WERI-Rb-1 (cell line): ENCODE data around the gene PHGDH.

Experiments
- DNase-seq: peaks from one replicate; pipeline ENCODE4 v3.0.0-alpha.2; 2020
- H3K27ac ChIP-seq: fragments of 250-450 bp; sonication (Bioruptor Pico); 2 replicates; pipeline ENCODE4 v1.5.1; 2020; ENCODE audit warnings: mild to moderate bottlenecking, moderate library complexity
- H3K27me3 ChIP-seq: fragments of 250-450 bp; sonication (Bioruptor Pico); 2 replicates; pipeline ENCODE4 v1.5.1; 2021; ENCODE audit warnings: mild to moderate bottlenecking, low read depth, moderate library complexity; ENCODE audit not compliant: insufficient read depth, severe bottlenecking
- H3K36me3 ChIP-seq: fragments of 250-450 bp; sonication (Bioruptor Pico); 2 replicates; pipeline ENCODE4 v1.5.1; 2020; ENCODE audit warnings: mild to moderate bottlenecking, moderate library complexity
- H3K4me3 ChIP-seq: 2 replicates; pipeline ENCODE4 v1.5.1; 2011; ENCODE audit warnings: low read depth, mild to moderate bottlenecking, control low read depth, low read length
- H3K9me3 ChIP-seq: fragments of 250-450 bp; sonication (Bioruptor Pico); 2 replicates; pipeline ENCODE4 v1.5.1; 2021; ENCODE audit warnings: mild to moderate bottlenecking, moderate library complexity; ENCODE audit not compliant: severe bottlenecking
- TF ChIP-seq, protein P1 (sequence below): IDR thresholded peaks from 2 replicates; pipeline ENCODE4 v1.5.1; 2011; ENCODE audit warnings: low read depth, mild to moderate bottlenecking, control low read depth, inconsistent platforms, low read length

The PHGDH gene

GRCh38 chr1:119727991-119728390 lies 16.3 kb downstream of the PHGDH start:
- TF ChIP-seq, protein P1, sequence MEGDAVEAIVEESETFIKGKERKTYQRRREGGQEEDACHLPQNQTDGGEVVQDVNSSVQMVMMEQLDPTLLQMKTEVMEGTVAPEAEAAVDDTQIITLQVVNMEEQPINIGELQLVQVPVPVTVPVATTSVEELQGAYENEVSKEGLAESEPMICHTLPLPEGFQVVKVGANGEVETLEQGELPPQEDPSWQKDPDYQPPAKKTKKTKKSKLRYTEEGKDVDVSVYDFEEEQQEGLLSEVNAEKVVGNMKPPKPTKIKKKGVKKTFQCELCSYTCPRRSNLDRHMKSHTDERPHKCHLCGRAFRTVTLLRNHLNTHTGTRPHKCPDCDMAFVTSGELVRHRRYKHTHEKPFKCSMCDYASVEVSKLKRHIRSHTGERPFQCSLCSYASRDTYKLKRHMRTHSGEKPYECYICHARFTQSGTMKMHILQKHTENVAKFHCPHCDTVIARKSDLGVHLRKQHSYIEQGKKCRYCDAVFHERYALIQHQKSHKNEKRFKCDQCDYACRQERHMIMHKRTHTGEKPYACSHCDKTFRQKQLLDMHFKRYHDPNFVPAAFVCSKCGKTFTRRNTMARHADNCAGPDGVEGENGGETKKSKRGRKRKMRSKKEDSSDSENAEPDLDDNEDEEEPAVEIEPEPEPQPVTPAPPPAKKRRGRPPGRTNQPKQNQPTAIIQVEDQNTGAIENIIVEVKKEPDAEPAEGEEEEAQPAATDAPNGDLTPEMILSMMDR: no peak
- DNase-seq: no peak
- no peaks in the 10 kb centered on the region for H3K9me3 ChIP-seq
- H3K4me3 ChIP-seq: no peak overlapping the region
- no peak overlapping the region for H3K27ac ChIP-seq
- no peaks in the 10 kb centered on the region for H3K27me3 ChIP-seq
- H3K36me3 ChIP-seq: peaks cover 38% of the 10 kb centered on the region

DNA sequence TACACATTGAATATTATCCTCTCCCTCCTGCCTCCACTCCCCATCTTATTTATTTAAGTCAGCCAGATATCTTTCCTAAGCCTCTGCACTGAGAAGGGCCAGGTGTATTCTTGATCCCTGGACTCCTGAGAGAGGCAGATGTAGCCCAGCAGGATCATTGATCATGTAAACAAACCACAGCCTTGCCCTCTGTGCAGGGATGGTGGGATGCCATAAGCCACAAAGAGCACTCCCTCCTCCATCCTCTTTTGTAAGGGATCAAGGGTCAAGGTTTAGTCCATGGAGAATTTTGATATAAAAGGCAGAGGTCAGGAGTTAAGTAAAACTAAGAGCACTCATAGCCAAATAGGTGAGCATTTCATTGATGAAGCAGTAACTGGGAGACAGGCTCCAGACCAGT lies 17.3 kb downstream of the PHGDH start:
- TF ChIP-seq, protein P1: no peak
- no peak overlapping the region for H3K4me3 ChIP-seq
- peaks cover 35% of the 10 kb centered on the region for H3K36me3 ChIP-seq

DNA sequence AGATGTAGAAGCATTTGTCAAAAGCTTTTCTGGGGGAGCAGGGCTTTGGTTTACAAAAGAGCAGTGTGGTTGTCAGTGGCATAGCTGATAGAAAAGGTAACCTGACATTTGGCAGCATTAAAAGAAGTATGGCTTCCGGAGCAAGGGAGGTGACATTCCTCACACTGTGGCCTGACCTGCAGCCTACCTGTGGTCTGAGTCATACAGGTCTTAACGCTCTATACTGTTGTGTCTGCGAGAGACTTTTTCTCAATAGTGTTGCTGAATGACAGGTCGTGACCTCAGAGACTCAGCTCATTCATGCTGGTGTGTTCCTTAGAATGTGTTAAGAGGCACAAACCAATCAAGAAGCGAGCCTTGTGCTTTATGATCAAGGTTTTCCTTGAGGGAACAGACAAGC lies 19.3 kb downstream of the PHGDH start:
- TF ChIP-seq, protein P1: no peak
- no peaks in the 10 kb centered on the region for H3K9me3 ChIP-seq
- H3K27ac ChIP-seq: no peak overlapping the region
- DNase-seq: no peak
- H3K27me3 ChIP-seq: no peaks in the 10 kb centered on the region
- no peak overlapping the region for H3K4me3 ChIP-seq
- H3K36me3 ChIP-seq: peaks cover 27% of the 10 kb centered on the region

More for the DNA sequence above, 17.3 kb downstream of the PHGDH start:
- H3K27me3 ChIP-seq: no peaks in the 10 kb centered on the region
- DNase-seq: no peak
- no peaks in the 10 kb centered on the region for H3K9me3 ChIP-seq
- no peak overlapping the region for H3K27ac ChIP-seq

DNA sequence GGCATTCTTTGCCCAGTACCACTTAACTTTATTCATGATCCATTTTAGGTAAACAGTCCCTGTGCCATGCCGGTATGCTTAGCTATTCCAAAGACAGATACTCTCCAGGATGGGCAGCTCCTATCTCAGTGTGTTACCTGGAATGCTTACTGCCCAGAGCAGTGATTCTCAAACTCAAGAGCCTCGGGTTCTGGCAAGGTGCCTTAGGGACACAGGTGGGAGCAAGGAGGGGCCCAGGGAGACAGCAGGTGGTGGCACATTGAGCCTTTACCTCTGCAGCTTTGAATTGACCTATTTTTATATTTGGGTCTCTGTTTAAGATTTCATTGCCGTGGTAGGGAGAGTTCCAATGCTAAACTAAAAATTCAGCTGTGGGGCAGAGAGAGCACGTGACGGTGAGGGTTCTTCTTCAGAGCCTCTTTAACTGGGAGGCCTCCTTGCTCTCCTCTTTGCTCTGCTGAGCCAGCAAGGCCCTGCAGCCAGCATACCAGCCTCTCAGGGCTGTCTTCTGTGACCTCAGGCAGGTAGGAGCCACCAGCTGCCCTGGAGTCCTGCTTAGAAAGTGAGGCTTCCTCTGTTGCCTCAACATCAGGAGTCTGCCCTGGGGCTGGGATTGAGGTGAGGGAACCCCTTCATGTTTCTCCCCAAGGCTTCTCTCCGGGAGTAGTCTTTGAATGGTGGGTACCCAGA lies 20.2 kb downstream of the PHGDH start:
- Histone ChIP-seq H3K4me3 (no peak overlapping the region), H3K9me3 (no peaks in the 10 kb centered on the region), H3K27me3 (no peaks in the 10 kb centered on the region), H3K27ac (no peak overlapping the region), H3K36me3 (peaks cover 30% of the 10 kb centered on the region)
- TF ChIP-seq, protein P1: no peak
- DNase-seq: no peak

GRCh38 chr1:119732465-119733168 lies 20.9 kb downstream of the PHGDH start:
- Histone ChIP-seq H3K36me3 (peaks cover 30% of the 10 kb centered on the region), H3K27ac (no peak overlapping the region), H3K4me3 (no peak overlapping the region), H3K9me3 (no peaks in the 10 kb centered on the region), H3K27me3 (no peaks in the 10 kb centered on the region)
- DNase-seq: no peak
- TF ChIP-seq, protein P1: no peak
